Glutamatergic neuron (in vitro differentiated cells): ENCODE results near the gene XIRP1. TPM values are rescaled to one million over a fixed set of nuclear protein-coding genes. Genes with fewer than 3 reads are reported as not detected.

Experiments
- DNase-seq: peaks from one replicate; pipeline ENCODE4 v3.0.0; 2022
- H3K27ac Mint-ChIP-seq: one replicate; pipeline ENCODE4 v1.8.0; 2020; ENCODE audit warnings: mild to moderate bottlenecking, mixed read lengths, inconsistent platforms; ENCODE audit not compliant: unreplicated experiment
- H3K27me3 Mint-ChIP-seq: one replicate; pipeline ENCODE4 v1.8.0; 2020; ENCODE audit warnings: mild to moderate bottlenecking, moderate library complexity, mixed read lengths, inconsistent platforms; ENCODE audit not compliant: unreplicated experiment
- H3K36me3 Mint-ChIP-seq: one replicate; pipeline ENCODE4 v1.8.0; 2020; ENCODE audit warnings: mild to moderate bottlenecking, mixed read lengths, inconsistent platforms; ENCODE audit not compliant: unreplicated experiment
- H3K4me1 Mint-ChIP-seq: one replicate; pipeline ENCODE4 v1.8.0; 2020; ENCODE audit warnings: mild to moderate bottlenecking, low read depth, mixed read lengths, inconsistent platforms; ENCODE audit not compliant: unreplicated experiment
- H3K4me3 Mint-ChIP-seq: one replicate; pipeline ENCODE4 v1.8.0; 2020; ENCODE audit warnings: mild to moderate bottlenecking, mixed read lengths, inconsistent platforms; ENCODE audit not compliant: unreplicated experiment
- H3K9me3 Mint-ChIP-seq: one replicate; pipeline ENCODE4 v1.8.0; 2020; ENCODE audit warnings: mild to moderate bottlenecking, moderate library complexity, mixed read lengths, inconsistent platforms; ENCODE audit not compliant: unreplicated experiment
- CTCF ChIP-seq: fragments of 200-600 bp; sonication (generic); IDR thresholded peaks from one replicate; pipeline ENCODE4 v1.5.0; 2021; ENCODE audit not compliant: partially characterized antibody, unreplicated experiment
- total RNA-seq: library from RNA; stranded (reverse); fragmentation: NEBNext Ultra II Directional; extraction: Animal tissue kit (Norgen Biotek cat#: 25700); gene quantifications from one replicate; pipeline ENCODE4 v1.2.1, GENCODE V29; 2021; ENCODE audit not compliant: unreplicated experiment

XIRP1 gene
- total RNA-seq, 1 donor from 2014 or later, result 0.34 TPM

- TF ChIP-seq CTCF, result no peak
- Mint-ChIP-seq H3K9me3 (peaks cover 2% of the 10 kb centered on the region), H3K4me1 (peaks cover 8% of the 10 kb centered on the region)
Observed at GRCh38 chr3:39219702-39220101, 27.3 kb upstream of the XIRP1 start.

GRCh38 chr3:39216176-39216790 lies 23.9 kb upstream of the XIRP1 start:
- H3K4me3 Mint-ChIP-seq, result no peak overlapping the region
- no peaks in the 10 kb centered on the region for H3K36me3 Mint-ChIP-seq
- H3K27ac Mint-ChIP-seq, result no peak overlapping the region
- TF ChIP-seq CTCF, result no peak
- DNase-seq, result no peak
- H3K4me1 Mint-ChIP-seq, result peaks cover 8% of the 10 kb centered on the region
- H3K9me3 Mint-ChIP-seq, result peaks cover 2% of the 10 kb centered on the region
- peaks cover 2% of the 10 kb centered on the region for H3K27me3 Mint-ChIP-seq

More at GRCh38 chr3:39219702-39220101, 27.3 kb upstream of the XIRP1 start:
- DNase-seq, result no peak
- no peak overlapping the region for H3K4me3 Mint-ChIP-seq
- peaks cover 2% of the 10 kb centered on the region for H3K27me3 Mint-ChIP-seq
- H3K36me3 Mint-ChIP-seq, result no peaks in the 10 kb centered on the region
- H3K27ac Mint-ChIP-seq, result no peak overlapping the region

- H3K4me3 Mint-ChIP-seq, result no peak overlapping the region
- TF ChIP-seq CTCF, result no peak
- DNase-seq, result no peak
- H3K9me3 Mint-ChIP-seq, result peaks cover 2% of the 10 kb centered on the region
- H3K27me3 Mint-ChIP-seq, result peaks cover 2% of the 10 kb centered on the region
- H3K27ac Mint-ChIP-seq, result no peak overlapping the region
- H3K4me1 Mint-ChIP-seq, result peaks cover 8% of the 10 kb centered on the region
- H3K36me3 Mint-ChIP-seq, result no peaks in the 10 kb centered on the region
Observed at GRCh38 chr3:39213613-39214012, 21.2 kb upstream of the XIRP1 start.

GRCh38 chr3:39212665-39213064 lies 20.3 kb upstream of the XIRP1 start:
- H3K4me1 Mint-ChIP-seq, result peaks cover 8% of the 10 kb centered on the region
- no peak for TF ChIP-seq CTCF
- no peaks in the 10 kb centered on the region for H3K36me3 Mint-ChIP-seq
- H3K27me3 Mint-ChIP-seq, result peaks cover 2% of the 10 kb centered on the region
- peaks cover 2% of the 10 kb centered on the region for H3K9me3 Mint-ChIP-seq
- no peak overlapping the region for H3K27ac Mint-ChIP-seq
- H3K4me3 Mint-ChIP-seq, result no peak overlapping the region
- DNase-seq, result no peak

- DNase-seq, result no peak
- peaks cover 2% of the 10 kb centered on the region for H3K27me3 Mint-ChIP-seq
- no peak overlapping the region for H3K4me3 Mint-ChIP-seq
- H3K9me3 Mint-ChIP-seq, result no peaks in the 10 kb centered on the region
- no peaks in the 10 kb centered on the region for H3K36me3 Mint-ChIP-seq
- TF ChIP-seq CTCF, result no peak
- peaks cover 6% of the 10 kb centered on the region for H3K4me1 Mint-ChIP-seq
- no peak overlapping the region for H3K27ac Mint-ChIP-seq
Observed at GRCh38 chr3:39211332-39212130, 19.1 kb upstream of the XIRP1 start.
